Activated naive CD8-positive, alpha-beta T cell treated with anti-CD3 and anti-CD28 coated beads, Interleukin-2, amount 50 U/mL, for 16 hours (primary cell): ENCODE measurements around the gene PALS2.

Experiments
- DNase-seq: peaks from one replicate; pipeline ENCODE4 v3.0.0-alpha.2; 2020; ENCODE audit warnings: low read depth, low spot score

The PALS2 gene

DNA sequence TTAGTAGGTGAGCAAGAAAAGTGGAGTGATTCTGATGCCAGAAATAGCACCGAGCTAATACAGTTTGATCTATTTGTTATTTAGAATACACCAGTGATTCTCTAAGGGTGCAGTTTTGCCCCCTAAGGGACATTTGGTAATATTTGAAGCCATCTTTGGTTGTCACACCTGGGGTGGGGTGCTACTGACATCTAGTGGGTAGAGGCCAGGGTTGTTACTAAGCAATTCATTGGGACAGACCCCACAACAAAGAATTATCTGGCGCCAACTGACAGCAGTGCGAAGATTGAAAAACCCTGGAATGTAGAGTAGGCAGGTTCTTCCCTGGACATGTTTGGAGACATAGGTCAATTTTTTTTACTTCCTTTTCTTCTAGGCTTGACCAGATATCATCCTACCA lies 14.6 kb downstream of the PALS2 start:
- no peak for DNase-seq

DNA sequence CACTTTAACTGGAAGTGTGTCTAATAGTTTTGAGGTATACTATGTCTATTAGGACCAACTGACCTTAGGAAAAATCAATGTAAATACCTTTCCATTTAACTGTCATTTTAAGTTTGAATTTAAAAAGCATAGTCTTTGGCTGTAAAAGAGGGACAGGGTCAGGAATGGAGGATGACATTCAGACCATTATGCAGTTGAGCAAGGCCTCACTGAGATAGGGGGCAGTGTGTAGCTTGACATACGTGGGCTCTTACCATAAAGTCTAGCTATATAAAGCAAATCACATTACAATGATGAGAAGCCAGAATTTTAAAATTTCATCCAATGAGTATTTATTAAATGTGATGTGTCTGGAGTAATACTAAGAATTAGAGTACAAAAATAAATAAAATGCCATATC lies 17.9 kb downstream of the PALS2 start:
- no peak for DNase-seq

DNA sequence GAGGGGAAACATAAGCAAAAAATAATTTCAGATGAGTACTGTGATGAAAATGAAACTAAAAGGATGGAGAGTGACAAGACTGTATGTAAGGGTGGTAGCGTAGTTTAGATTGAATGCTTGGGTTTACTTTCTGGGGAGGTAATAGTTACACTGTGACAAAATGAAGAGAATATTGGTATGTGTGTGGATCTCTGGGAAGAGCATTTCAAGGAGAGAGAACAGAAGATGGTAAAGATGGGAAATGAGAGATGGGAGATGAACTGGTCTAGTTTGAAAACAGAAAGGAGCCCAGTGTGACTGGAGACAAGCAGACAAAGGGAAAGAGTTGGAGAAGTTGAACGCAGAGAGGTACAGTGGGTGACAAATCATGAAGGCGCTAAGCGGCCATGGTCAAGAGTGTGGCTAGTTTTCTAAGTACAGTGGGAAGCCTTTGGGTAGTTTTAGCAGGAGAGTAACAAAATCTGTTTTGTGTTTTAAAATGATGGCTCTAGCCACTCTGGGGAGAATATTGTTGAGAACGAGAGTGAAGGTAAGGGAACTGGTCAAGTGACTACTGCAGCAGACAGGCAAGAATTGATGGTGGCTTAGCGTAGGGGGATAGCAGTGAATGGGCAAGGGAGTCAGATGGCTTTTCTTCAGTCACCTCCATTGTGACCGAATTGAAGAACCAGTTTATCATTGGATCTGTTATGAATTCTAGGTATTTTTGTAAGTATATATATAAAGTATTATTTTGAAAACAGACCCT lies 22.6 kb downstream of the PALS2 start:
- no peak for DNase-seq

- no peak for DNase-seq
Observed at GRCh38 chr7:24597014-24597413, 23.8 kb downstream of the PALS2 start.

- DNase-seq: no peak
Observed at GRCh38 chr7:24601600-24601999, 28.3 kb downstream of the PALS2 start.

DNA sequence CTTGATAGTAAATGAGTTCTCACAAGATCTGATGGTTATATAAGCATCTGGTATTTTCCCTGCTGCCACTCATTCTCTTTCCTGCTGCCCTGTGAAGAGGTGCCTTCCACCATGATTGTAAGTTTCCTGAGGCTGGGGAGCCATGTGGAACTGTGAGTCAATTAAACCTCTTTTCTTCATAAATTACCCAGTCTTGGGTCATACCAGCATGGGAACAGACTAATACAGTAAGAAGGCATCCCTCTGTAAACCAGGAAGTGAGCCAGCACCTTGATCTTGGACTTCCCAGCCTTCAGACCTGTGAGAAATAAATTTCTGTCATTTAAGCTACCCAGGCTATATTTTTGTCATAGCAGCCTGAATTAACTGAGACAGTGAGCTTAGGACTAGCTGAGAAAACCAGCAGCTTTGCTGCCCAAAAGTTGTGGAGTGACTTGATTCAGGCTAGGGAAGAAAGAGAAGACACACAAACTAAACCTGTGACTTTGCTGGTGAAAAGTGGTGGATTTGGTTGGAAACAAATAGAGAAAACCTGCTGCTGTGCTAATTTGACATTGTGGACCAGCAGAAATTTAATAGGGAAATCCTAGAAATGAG lies 29.7 kb downstream of the PALS2 start:
- no peak for DNase-seq

GRCh38 chr7:24604630-24605029 lies 31.4 kb downstream of the PALS2 start:
- DNase-seq: no peak

DNA sequence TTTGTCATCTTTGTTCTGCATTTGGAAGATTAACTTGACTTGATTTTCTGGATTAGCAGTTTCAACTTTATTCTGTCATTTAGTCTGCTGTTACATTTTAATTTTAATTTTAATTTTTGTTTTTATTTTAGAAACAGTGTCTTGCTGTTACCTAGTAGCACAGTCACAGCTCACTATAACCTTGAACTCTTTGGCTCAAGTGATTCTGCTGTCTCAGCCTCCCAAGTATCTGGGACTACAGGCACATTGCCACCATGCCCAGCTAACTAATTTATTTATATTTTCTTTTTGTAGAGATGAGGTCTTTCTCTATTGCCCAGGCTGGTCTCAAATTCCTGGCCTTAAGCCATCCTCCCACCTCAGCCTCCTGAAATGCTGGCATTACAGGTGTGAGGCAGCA lies 35.3 kb downstream of the PALS2 start:
- DNase-seq: no peak

GRCh38 chr7:24609059-24609458 lies 35.8 kb downstream of the PALS2 start:
- DNase-seq: no peak

DNA sequence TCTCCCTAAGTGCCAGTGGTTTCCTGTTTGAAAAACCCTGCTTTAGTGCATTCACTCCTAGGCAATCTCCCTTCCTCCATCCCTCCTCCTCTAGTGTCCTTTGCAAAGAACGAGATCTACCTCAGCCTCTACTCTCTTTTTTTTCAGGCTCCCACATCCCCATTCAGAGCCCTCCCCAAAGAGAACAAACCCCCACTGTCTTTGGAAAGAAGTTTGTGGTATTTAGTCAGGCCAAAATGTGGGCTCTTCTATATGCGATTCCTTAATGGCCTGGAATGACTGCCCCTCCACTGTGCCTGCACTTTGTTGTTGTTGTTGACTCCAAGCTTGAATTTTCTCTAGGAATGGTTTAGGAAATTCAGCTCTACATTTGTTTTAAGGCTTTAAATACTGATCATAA lies 36.3 kb downstream of the PALS2 start:
- DNase-seq: no peak

DNA sequence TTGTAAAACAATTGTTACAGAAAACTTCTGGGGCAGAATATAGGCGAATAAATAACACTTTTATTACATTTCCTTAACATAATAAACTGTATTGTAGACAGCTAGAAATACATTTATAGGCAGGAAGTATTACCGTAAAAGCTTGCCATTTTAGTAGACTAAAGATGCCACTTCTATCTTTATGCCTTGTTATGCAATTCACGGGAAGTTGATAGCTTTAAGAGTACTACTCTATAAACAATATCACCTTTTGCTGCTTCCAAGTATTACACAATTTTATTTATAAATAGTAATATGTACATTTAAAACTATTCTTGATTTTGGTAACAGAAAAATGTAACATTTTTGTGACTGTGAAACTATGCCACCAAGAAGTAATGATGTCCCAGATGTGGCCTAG lies 37.9 kb downstream of the PALS2 start:
- DNase-seq: no peak

GRCh38 chr7:24617957-24618616 lies 44.8 kb downstream of the PALS2 start:
- no peak for DNase-seq

DNA sequence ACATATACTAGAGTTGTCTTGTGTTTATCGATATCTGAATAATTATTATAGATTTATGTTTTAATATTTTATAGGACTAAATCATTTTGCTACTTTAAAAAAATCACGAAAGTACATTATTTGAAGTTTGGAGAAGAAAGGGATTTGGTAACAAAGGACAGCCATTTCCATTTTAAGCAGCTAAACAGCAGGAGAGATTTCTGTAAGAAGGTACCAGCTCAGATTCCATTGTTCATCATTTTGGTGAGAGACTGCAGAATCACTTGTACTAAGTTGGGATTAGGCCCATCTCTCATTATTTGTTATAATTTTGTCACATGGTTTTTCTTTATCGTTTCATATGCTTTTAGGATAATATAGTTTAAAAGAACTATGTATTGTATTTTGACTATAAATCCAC lies 46.7 kb downstream of the PALS2 start:
- no peak for DNase-seq

- no peak for DNase-seq
Observed at GRCh38 chr7:24622646-24623182, 49.5 kb downstream of the PALS2 start.
